ENCODE results near the gene RAC3.

GRCh38 chr17:81983011-81983638 lies 48.4 kb upstream of the RAC3 start:
- TF ChIP-seq CTCF (IDR thresholded peaks at IDR 0.05 in 4 of 5, conservative IDR thresholded peaks at IDR 0.05 in 1 of 5), result no peak
- no peak for TF ChIP-seq POLR2A (IDR thresholded peaks at IDR 0.05)

All from gastrocnemius medialis (tissue), 4 donors.